Fibroblast of lung (primary cell): ENCODE data around the gene OSBPL9. TPM values are rescaled to one million over a fixed set of nuclear protein-coding genes. Genes with fewer than 3 reads are reported as not detected.

ENCODE experiments used
- DNase-seq, 2 donors: peaks; one replicate each; pipeline versions ENCODE4 v3.0.0 to v3.0.0-alpha.2; 2010; ENCODE audit warnings: low read depth in 2 of 2
- H2AFZ ChIP-seq: 2 replicates; pipeline ENCODE4 v1.5.1; 2012; ENCODE audit warnings: low read length, control low read depth, inconsistent platforms
- H3K27ac ChIP-seq: 2 replicates; pipeline ENCODE4 v1.5.1; 2011; ENCODE audit warnings: low read length, control low read depth; ENCODE audit not compliant: insufficient read depth
- H3K27me3 ChIP-seq: 2 replicates; pipeline ENCODE4 v1.5.1; 2011; ENCODE audit warnings: mild to moderate bottlenecking, low read length; ENCODE audit not compliant: control insufficient read depth, insufficient read depth
- H3K36me3 ChIP-seq: 2 replicates; pipeline ENCODE4 v1.5.1; 2011; ENCODE audit warnings: low read length; ENCODE audit not compliant: control insufficient read depth, insufficient read depth
- H3K4me1 ChIP-seq: 2 replicates; pipeline ENCODE4 v1.5.1; 2011; ENCODE audit warnings: low read length; ENCODE audit not compliant: control insufficient read depth, insufficient read depth; ENCODE audit errors: extremely low read depth
- H3K4me2 ChIP-seq: 2 replicates; pipeline ENCODE4 v1.5.1; 2011; ENCODE audit warnings: low read length, control low read depth; ENCODE audit not compliant: insufficient read depth; ENCODE audit errors: extremely low read depth
- H3K4me3 ChIP-seq, 4 experiments: fragments of 200-600 bp in 1 of 4; sonication (generic) in 1 of 4; replicated peaks in 1 of 4; 2 replicates each; pipeline ENCODE4 v1.5.1; 2011 to 2016; ENCODE audit warnings: low read length in 4 of 4, low read depth in 3 of 4, mild to moderate bottlenecking in 3 of 4, control low read depth in 2 of 4, inconsistent platforms in 1 of 4, mixed read lengths in 1 of 4; ENCODE audit not compliant: insufficient read depth in 1 of 4; ENCODE audit errors: control extremely low read depth in 1 of 4
- H3K79me2 ChIP-seq: 2 replicates; pipeline ENCODE4 v1.5.1; 2012; ENCODE audit warnings: mild to moderate bottlenecking, low read length, inconsistent platforms; ENCODE audit not compliant: control insufficient read depth, insufficient read depth
- H3K9ac ChIP-seq: 2 replicates; pipeline ENCODE4 v1.5.1; 2011; ENCODE audit warnings: mild to moderate bottlenecking, low read length, control low read depth; ENCODE audit not compliant: insufficient read depth
- H3K9me3 ChIP-seq: 2 replicates; pipeline ENCODE4 v1.5.1; 2012; ENCODE audit warnings: low read depth, low read length; ENCODE audit not compliant: control insufficient read depth, insufficient read depth
- H4K20me1 ChIP-seq: 2 replicates; pipeline ENCODE4 v1.5.1; 2011; ENCODE audit warnings: low read length; ENCODE audit not compliant: control insufficient read depth, insufficient read depth; ENCODE audit errors: extremely low read depth
- CTCF ChIP-seq, 2 donors: IDR thresholded peaks in 1 of 2; conservative IDR thresholded peaks in 1 of 2; 1 replicate in 1 of 2; 2 replicates in 1 of 2; pipeline ENCODE4 v1.5.1; 2011 to 2012; ENCODE audit warnings: low read length in 2 of 2, control low read depth in 1 of 2, inconsistent platforms in 1 of 2, low read depth in 1 of 2, mild to moderate bottlenecking in 1 of 2
- EZH2 ChIP-seq: IDR thresholded peaks from 2 replicates; pipeline ENCODE4 v1.5.1; 2012; ENCODE audit warnings: low read length, control low read depth, mild to moderate bottlenecking; ENCODE audit errors: missing control alignments
- polyA plus RNA-seq, 2 donors: library from polyadenylated mRNA; depleted of rRNA in 1 of 2; stranded (reverse) in 1 of 2; unstranded in 1 of 2; fragments of >200 nt; gene quantifications; 2 replicates each; pipeline ENCODE4 v1.2.1, GENCODE V29; 2011 to 2012; ENCODE audit warnings: missing spikeins in 1 of 2
- total RNA-seq: library from RNA; depleted of rRNA; stranded (reverse); fragments of >200 nt; gene quantifications from 2 replicates; pipeline ENCODE4 v1.2.1, GENCODE V29; 2014

OSBPL9 gene
- total and polyA plus RNA-seq, 2 donors (not counting 1 experiment from before 2014, with no cell fraction given), result 62.5 to 90.7 TPM

- H3K4me2 ChIP-seq, result no peak overlapping the region
- no peaks in the 10 kb centered on the region for H3K9me3 ChIP-seq
- peaks cover 6% of the 10 kb centered on the region for H3K79me2 ChIP-seq
- TF ChIP-seq EZH2 (no peak), CTCF (conservative IDR thresholded peaks at IDR 0.05 in 1 of 2, IDR thresholded peaks at IDR 0.05 in 1 of 2; ENCODE audit: low read depth in 1 of 2, low read length in 2 of 2) (no peak)
- no peaks in the 10 kb centered on the region for H3K27me3 ChIP-seq
- H3K36me3 ChIP-seq, result no peaks in the 10 kb centered on the region
- H3K9ac ChIP-seq, result no peak overlapping the region
- H3K27ac ChIP-seq, result no peak overlapping the region
- peaks cover 7% of the 10 kb centered on the region for H3K4me1 ChIP-seq
- no peak overlapping the region for H3K4me3 ChIP-seq
- no peak overlapping the region for H2AFZ ChIP-seq
- no peaks in the 10 kb centered on the region for H4K20me1 ChIP-seq
- DNase-seq, result no peak
Observed at GRCh38 chr1:51634618-51635017, 17.7 kb downstream of the OSBPL9 start.

- no peak overlapping the region for H3K4me3 ChIP-seq
- H3K79me2 ChIP-seq, result peaks cover 6% of the 10 kb centered on the region
- no peak for DNase-seq
- peaks cover 7% of the 10 kb centered on the region for H3K4me1 ChIP-seq
- H3K36me3 ChIP-seq, result no peaks in the 10 kb centered on the region
- no peak overlapping the region for H3K4me2 ChIP-seq
- no peaks in the 10 kb centered on the region for H4K20me1 ChIP-seq
- H2AFZ ChIP-seq, result no peak overlapping the region
- H3K27ac ChIP-seq, result no peak overlapping the region
- H3K9ac ChIP-seq, result no peak overlapping the region
- H3K27me3 ChIP-seq, result no peaks in the 10 kb centered on the region
- H3K9me3 ChIP-seq, result no peaks in the 10 kb centered on the region
- TF ChIP-seq EZH2 (no peak), CTCF (conservative IDR thresholded peaks at IDR 0.05 in 1 of 2, IDR thresholded peaks at IDR 0.05 in 1 of 2; ENCODE audit: low read depth in 1 of 2, low read length in 2 of 2) (no peak)
Observed at GRCh38 chr1:51635615-51636014, 18.7 kb downstream of the OSBPL9 start.

DNA sequence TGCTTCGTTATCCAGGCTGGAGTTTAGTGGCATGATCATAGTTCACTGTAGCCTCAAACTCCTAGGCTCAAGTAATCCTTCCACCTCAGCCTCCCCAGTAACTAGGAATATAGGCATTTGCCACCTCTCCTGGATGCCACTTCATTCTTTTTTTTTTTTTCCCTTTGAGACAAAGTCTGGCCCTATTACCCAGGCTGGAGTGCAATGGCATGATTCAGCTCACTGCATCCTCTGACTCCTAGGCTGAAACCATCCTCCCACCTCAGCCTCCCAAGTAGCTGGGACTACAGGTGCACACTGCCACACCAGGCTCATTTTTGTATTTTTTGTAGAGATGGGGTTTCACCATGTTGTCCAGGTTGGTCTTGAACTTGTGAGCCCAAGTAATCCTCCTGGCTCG is 19.3 kb downstream of the OSBPL9 start:
- H4K20me1 ChIP-seq, result no peaks in the 10 kb centered on the region
- TF ChIP-seq CTCF (conservative IDR thresholded peaks at IDR 0.05 in 1 of 2, IDR thresholded peaks at IDR 0.05 in 1 of 2; ENCODE audit: low read depth in 1 of 2, low read length in 2 of 2) (no peak), EZH2 (no peak)
- H3K4me2 ChIP-seq, result no peak overlapping the region
- no peaks in the 10 kb centered on the region for H3K27me3 ChIP-seq
- peaks cover 6% of the 10 kb centered on the region for H3K79me2 ChIP-seq
- DNase-seq, result no peak
- no peaks in the 10 kb centered on the region for H3K36me3 ChIP-seq
- no peak overlapping the region for H2AFZ ChIP-seq
- no peak overlapping the region for H3K27ac ChIP-seq
- no peak overlapping the region for H3K9ac ChIP-seq
- no peaks in the 10 kb centered on the region for H3K9me3 ChIP-seq
- no peak overlapping the region for H3K4me3 ChIP-seq
- peaks cover 7% of the 10 kb centered on the region for H3K4me1 ChIP-seq
